ENCODE data around the gene PRR12.

DNA sequence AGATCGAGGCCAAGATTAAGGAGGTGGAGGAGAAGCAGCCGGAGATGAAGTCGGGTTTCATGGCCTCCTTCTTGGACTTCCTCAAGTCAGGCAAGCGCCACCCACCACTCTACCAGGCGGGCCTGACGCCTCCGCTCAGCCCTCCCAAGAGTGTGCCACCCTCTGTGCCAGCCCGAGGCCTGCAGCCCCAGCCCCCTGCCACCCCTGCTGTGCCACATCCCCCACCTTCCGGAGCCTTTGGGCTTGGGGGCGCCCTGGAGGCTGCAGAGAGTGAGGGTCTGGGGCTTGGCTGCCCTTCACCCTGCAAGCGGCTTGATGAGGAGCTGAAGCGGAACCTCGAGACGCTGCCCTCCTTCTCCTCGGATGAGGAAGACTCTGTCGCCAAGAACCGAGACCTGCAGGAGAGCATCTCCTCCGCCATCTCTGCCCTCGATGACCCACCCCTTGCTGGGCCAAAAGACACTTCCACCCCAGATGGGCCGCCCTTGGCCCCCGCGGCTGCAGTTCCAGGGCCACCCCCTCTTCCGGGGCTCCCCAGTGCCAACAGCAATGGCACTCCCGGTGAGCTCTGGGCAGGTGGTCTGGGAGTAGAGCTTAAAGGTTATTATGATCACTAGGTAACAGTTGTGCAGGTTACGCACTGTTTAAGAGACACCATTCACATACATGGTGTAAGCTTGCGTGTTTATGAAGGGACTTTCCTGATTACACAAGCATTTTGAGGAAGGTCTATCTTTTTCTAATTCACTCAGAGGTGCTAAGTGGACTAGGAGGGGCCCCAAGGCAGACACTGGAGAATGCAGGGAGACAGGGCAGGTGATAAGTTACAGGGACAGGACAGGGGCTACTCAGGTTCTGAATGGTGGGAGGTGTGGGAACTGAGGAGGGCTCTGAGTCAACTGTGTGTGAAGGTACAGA, 8.7 kb downstream of the PRR12 start:
- TF ChIP-seq, protein P1, sequence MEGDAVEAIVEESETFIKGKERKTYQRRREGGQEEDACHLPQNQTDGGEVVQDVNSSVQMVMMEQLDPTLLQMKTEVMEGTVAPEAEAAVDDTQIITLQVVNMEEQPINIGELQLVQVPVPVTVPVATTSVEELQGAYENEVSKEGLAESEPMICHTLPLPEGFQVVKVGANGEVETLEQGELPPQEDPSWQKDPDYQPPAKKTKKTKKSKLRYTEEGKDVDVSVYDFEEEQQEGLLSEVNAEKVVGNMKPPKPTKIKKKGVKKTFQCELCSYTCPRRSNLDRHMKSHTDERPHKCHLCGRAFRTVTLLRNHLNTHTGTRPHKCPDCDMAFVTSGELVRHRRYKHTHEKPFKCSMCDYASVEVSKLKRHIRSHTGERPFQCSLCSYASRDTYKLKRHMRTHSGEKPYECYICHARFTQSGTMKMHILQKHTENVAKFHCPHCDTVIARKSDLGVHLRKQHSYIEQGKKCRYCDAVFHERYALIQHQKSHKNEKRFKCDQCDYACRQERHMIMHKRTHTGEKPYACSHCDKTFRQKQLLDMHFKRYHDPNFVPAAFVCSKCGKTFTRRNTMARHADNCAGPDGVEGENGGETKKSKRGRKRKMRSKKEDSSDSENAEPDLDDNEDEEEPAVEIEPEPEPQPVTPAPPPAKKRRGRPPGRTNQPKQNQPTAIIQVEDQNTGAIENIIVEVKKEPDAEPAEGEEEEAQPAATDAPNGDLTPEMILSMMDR (conservative IDR thresholded peaks at IDR 0.05 in 1 of 2, IDR thresholded peaks at IDR 0.05 in 1 of 2; ENCODE audit: low read depth in 1 of 2, low read length in 2 of 2): no peak
- TF ChIP-seq EZH2 (IDR thresholded peaks at IDR 0.05; ENCODE audit: low read length, missing control alignments): no peak
